Loucy (cell line): ENCODE data around the gene MPDU1.

Experiments
- H2AFZ ChIP-seq: fragments of 200-600 bp; sonication (generic); 2 replicates; pipeline ENCODE4 v1.6.0; 2016; ENCODE audit warnings: antibody characterized with exemption, mild to moderate bottlenecking, low read length, moderate library complexity
- H3F3A ChIP-seq: fragments of 200-600 bp; 2 replicates; pipeline ENCODE4 v1.6.0; 2016; ENCODE audit warnings: antibody characterized with exemption, low read depth, mild to moderate bottlenecking
- H3K27me3 ChIP-seq: fragments of 200-600 bp; sonication (generic); 2 replicates; pipeline ENCODE4 v1.6.1; 2014; ENCODE audit warnings: low read length, mild to moderate bottlenecking; ENCODE audit not compliant: insufficient read depth, poor library complexity, severe bottlenecking
- H3K36me3 ChIP-seq: fragments of 200-600 bp; sonication (generic); 2 replicates; pipeline ENCODE4 v1.6.1; 2016; ENCODE audit warnings: low read length; ENCODE audit not compliant: insufficient read depth
- H3K4me1 ChIP-seq: fragments of 200-600 bp; sonication (generic); 2 replicates; pipeline ENCODE4 v1.5.1; 2014; ENCODE audit warnings: low read length, mild to moderate bottlenecking; ENCODE audit not compliant: insufficient read depth, poor library complexity, severe bottlenecking
- H3K4me2 ChIP-seq: fragments of 200-600 bp; sonication (generic); 2 replicates; pipeline ENCODE4 v1.6.0; 2014; ENCODE audit warnings: antibody characterized with exemption, low read length, low read depth, mild to moderate bottlenecking; ENCODE audit not compliant: poor library complexity, severe bottlenecking
- H3K4me3 ChIP-seq: fragments of 200-600 bp; sonication (generic); 2 replicates; pipeline ENCODE4 v1.5.1; 2014; ENCODE audit warnings: low read length, mild to moderate bottlenecking, mixed read lengths; ENCODE audit not compliant: poor library complexity, severe bottlenecking
- H3K79me2 ChIP-seq: fragments of 200-600 bp; sonication (generic); 2 replicates; pipeline ENCODE4 v1.6.1; 2014; ENCODE audit warnings: low read length; ENCODE audit not compliant: insufficient read depth
- H3K9ac ChIP-seq: fragments of 200-600 bp; sonication (generic); 2 replicates; pipeline ENCODE4 v1.6.0; 2014; ENCODE audit warnings: mild to moderate bottlenecking, low read depth, low read length, moderate library complexity; ENCODE audit not compliant: poor library complexity, severe bottlenecking
- H3K9me2 ChIP-seq: fragments of 200-600 bp; sonication (generic); replicated peaks from 2 replicates; pipeline ENCODE4 v1.6.1; 2016; ENCODE audit warnings: low read depth, low read length, mixed read lengths
- H3K9me3 ChIP-seq: fragments of 200-600 bp; sonication (generic); 2 replicates; pipeline ENCODE4 v1.6.1; 2014; ENCODE audit warnings: mild to moderate bottlenecking, antibody characterized with exemption, low read length, low read depth; ENCODE audit not compliant: insufficient read depth
- H4K20me1 ChIP-seq: fragments of 200-600 bp; sonication (generic); 2 replicates; pipeline ENCODE4 v1.6.0; 2014; ENCODE audit warnings: antibody characterized with exemption, low read length, mild to moderate bottlenecking; ENCODE audit not compliant: insufficient read depth, poor library complexity, severe bottlenecking
- CTCF ChIP-seq: fragments of 200-600 bp; sonication (generic); conservative IDR thresholded peaks from 2 replicates; pipeline ENCODE4 v1.5.1; 2014; ENCODE audit warnings: mild to moderate bottlenecking, antibody characterized with exemption, low read length
- EZH2phosphoT487 ChIP-seq: fragments of 200-600 bp; IDR thresholded peaks from 2 replicates; pipeline ENCODE4 v1.6.1; 2018; ENCODE audit warnings: antibody characterized with exemption, mild to moderate bottlenecking, moderate library complexity, borderline replicate concordance

Gene MPDU1

GRCh38 chr17:7561028-7561575 is 22.6 kb upstream of the MPDU1 start:
- Histone ChIP-seq H3K9me3 (no peaks in the 10 kb centered on the region), H3K9me2 (no peaks in the 10 kb centered on the region), H3K36me3 (peaks cover 14% of the 10 kb centered on the region; the same call in 1 of the 2 replicates), H3K4me2 (peak overlapping the region; percentile 97), H3K4me1 (peaks cover 12% of the 10 kb centered on the region), H3K9ac (peak overlapping the region; percentile 89), H3K27me3 (no peaks in the 10 kb centered on the region), H3K4me3 (peak overlapping the region; percentile 82), H3K79me2 (peaks cover 44% of the 10 kb centered on the region), H2AFZ (peak overlapping the region; percentile 89), H3F3A (0 out of 2 replicates have a peak, but pooled peaks cover 4% of the 10 kb centered on the region), H4K20me1 (peaks cover 12% of the 10 kb centered on the region)
- TF ChIP-seq CTCF (peak; percentile 70), EZH2phosphoT487 (no peak)

- peaks cover 14% of the 10 kb centered on the region; the same call in 1 of the 2 replicates for H3K36me3 ChIP-seq
These were observed 22.0 kb upstream of the MPDU1 start, which contains the start of gene SENP3 for GRCh38 chr17:7561589-7562207. Gene SENP3 (plus strand): TSS chr17:7561919. CDS start chr17:7563077, 1,158 bp downstream.

GRCh38 chr17:7562208-7562605 is 21.4 kb upstream of the MPDU1 start:
- peaks cover 47% of the 10 kb centered on the region for H3K79me2 ChIP-seq

More at GRCh38 chr17:7561589-7562207, 22.0 kb upstream of the MPDU1 start, which contains the start of gene SENP3:
- H3K9me2 ChIP-seq: no peaks in the 10 kb centered on the region
- H3K4me3 ChIP-seq: peak within 1 kb of the TSS; percentile 82
- peaks cover 12% of the 10 kb centered on the region for H3K4me1 ChIP-seq
- no peak for TF ChIP-seq EZH2phosphoT487
- no peak for TF ChIP-seq CTCF
- no peaks in the 10 kb centered on the region for H3K27me3 ChIP-seq
- 0 out of 2 replicates have a peak, but pooled peaks cover 4% of the 10 kb centered on the region for H3F3A ChIP-seq
- no peaks in the 10 kb centered on the region for H3K9me3 ChIP-seq
- H4K20me1 ChIP-seq: peaks cover 12% of the 10 kb centered on the region
- peak within 1 kb of the TSS; percentile 97 for H3K4me2 ChIP-seq
- H3K79me2 ChIP-seq: peaks cover 44% of the 10 kb centered on the region
- peak within 1 kb of the TSS; percentile 89 for H2AFZ ChIP-seq
- H3K9ac ChIP-seq: peak within 1 kb of the TSS; percentile 89

More at GRCh38 chr17:7562208-7562605, 21.4 kb upstream of the MPDU1 start:
- Histone ChIP-seq H3F3A (0 out of 2 replicates have a peak, but pooled peaks cover 4% of the 10 kb centered on the region), H3K4me1 (peaks cover 12% of the 10 kb centered on the region), H3K9ac (peak overlapping the region; percentile 89), H4K20me1 (peaks cover 12% of the 10 kb centered on the region), H3K36me3 (peaks cover 14% of the 10 kb centered on the region; the same call in 1 of the 2 replicates), H3K4me2 (peak overlapping the region; percentile 97), H2AFZ (peak overlapping the region; percentile 89; the same call in 1 of the 2 replicates), H3K4me3 (peak overlapping the region; percentile 82), H3K9me3 (no peaks in the 10 kb centered on the region), H3K27me3 (no peaks in the 10 kb centered on the region), H3K9me2 (no peaks in the 10 kb centered on the region)
- TF ChIP-seq CTCF (no peak), EZH2phosphoT487 (no peak)
